ENCODE results near the gene QRFPR. TPM values are rescaled to one million over a fixed set of nuclear protein-coding genes. Genes with fewer than 3 reads are reported as not detected.
A peak's percentile ranks its signal among the peaks of the same experiment; 100 is the strongest.
"Not testable (repeated sequence)": the region's sequence is repeated elsewhere in the genome, so short reads cannot be mapped to it uniquely, and the experiment has no call there.

QRFPR gene
- total RNA-seq (not detected), polyA plus RNA-seq (not detected)

- Histone ChIP-seq H3K27ac (ENCODE audit: low read depth, low read length) (no peak within 1 kb of the TSS), H3K9me3 (ENCODE audit: low read length) (no peaks in the 10 kb centered on the region), H3K27me3 (ENCODE audit: insufficient read depth, low read length, poor library complexity, severe bottlenecking) (peaks cover 6% of the 10 kb centered on the region), H3K4me3 (ENCODE audit: low read length) (no peak within 1 kb of the TSS), H3K4me1 (ENCODE audit: insufficient read depth, low read length) (no peaks in the 10 kb centered on the region), H3K36me3 (ENCODE audit: insufficient read depth, low read length) (no peaks in the 10 kb centered on the region)
- Mint-ChIP-seq H3K27ac (no peak within 1 kb of the TSS), H3K4me3 (peak within 1 kb of the TSS in 6 of 7 donors; percentile 39 to 83 (median 67)), H3K4me1 (peaks cover 9 to 15% (median 11%) of the 10 kb centered on the region in 3 donors), H3K27me3 (peaks cover 33 to 83% of the 10 kb centered on the region in 2 donors), H3K36me3 (no peaks in the 10 kb centered on the region), H3K9me3 (peaks cover 0 to 2% (median 0%) of the 10 kb centered on the region in 5 donors)
- ChIA-PET POLR2A (no interaction called here), CTCF (interaction anchor here (1.4 kb wide), 1 partner anchor 10 kb away, joined by 3 read pairs; no protein-coding TSS in a partner anchor)
- no peak for DNase-seq
Measured at GRCh38 chr4:121380776-121381462, at the start of gene QRFPR. QRFPR (minus strand) TSS chr4:121381018; CDS start chr4:121380647, 371 bp downstream.

- DNase-seq: no peak
- Mint-ChIP-seq H3K4me1 (no peaks in the 10 kb centered on the region), H3K9me3 (peaks cover 0 to 9% (median 6%) of the 10 kb centered on the region in 5 donors), H3K36me3 (no peaks in the 10 kb centered on the region), H3K4me3 (no peak overlapping the region), H3K27ac (no peak overlapping the region), H3K27me3 (peaks cover 14 to 29% of the 10 kb centered on the region in 2 donors)
- Histone ChIP-seq H3K4me1 (ENCODE audit: insufficient read depth, low read length) (no peaks in the 10 kb centered on the region), H3K27ac (ENCODE audit: low read depth, low read length) (no peak overlapping the region), H3K9me3 (ENCODE audit: low read length) (no peaks in the 10 kb centered on the region), H3K36me3 (ENCODE audit: insufficient read depth, low read length) (no peaks in the 10 kb centered on the region), H3K4me3 (ENCODE audit: low read length) (no peak overlapping the region), H3K27me3 (ENCODE audit: insufficient read depth, low read length, poor library complexity, severe bottlenecking) (no peaks in the 10 kb centered on the region)
- ChIA-PET CTCF (no interaction called here), POLR2A (no interaction called here)
Measured at GRCh38 chr4:121428721-121429120, 47.9 kb upstream of the QRFPR start.

- no peak overlapping the region for H3K4me3 ChIP-seq (ENCODE audit: low read length)
- H3K36me3 Mint-ChIP-seq: no peaks in the 10 kb centered on the region
- no peaks in the 10 kb centered on the region for H3K36me3 ChIP-seq (ENCODE audit: insufficient read depth, low read length)
- CTCF ChIA-PET: no interaction called here
- peaks cover 6 to 46% of the 10 kb centered on the region in 2 donors for H3K27me3 Mint-ChIP-seq
- POLR2A ChIA-PET: no interaction called here
- no peak overlapping the region for H3K27ac ChIP-seq (ENCODE audit: low read depth, low read length)
- no peak for DNase-seq
- H3K4me1 ChIP-seq (ENCODE audit: insufficient read depth, low read length): no peaks in the 10 kb centered on the region
- no peaks in the 10 kb centered on the region for H3K9me3 ChIP-seq (ENCODE audit: low read length)
- H3K27me3 ChIP-seq (ENCODE audit: insufficient read depth, low read length, poor library complexity, severe bottlenecking): no peaks in the 10 kb centered on the region
- no peaks in the 10 kb centered on the region for H3K9me3 Mint-ChIP-seq
- no peak overlapping the region for H3K4me3 Mint-ChIP-seq
- no peaks in the 10 kb centered on the region for H3K4me1 Mint-ChIP-seq
- H3K27ac Mint-ChIP-seq: no peak overlapping the region
Measured at GRCh38 chr4:121421594-121421993, 40.8 kb upstream of the QRFPR start.

- Histone ChIP-seq H3K36me3 (ENCODE audit: insufficient read depth, low read length) (no peaks in the 10 kb centered on the region), H3K4me1 (ENCODE audit: insufficient read depth, low read length) (no peaks in the 10 kb centered on the region), H3K9me3 (ENCODE audit: low read length) (no peaks in the 10 kb centered on the region), H3K27me3 (ENCODE audit: insufficient read depth, low read length, poor library complexity, severe bottlenecking) (no peaks in the 10 kb centered on the region), H3K4me3 (ENCODE audit: low read length) (no peak overlapping the region), H3K27ac (ENCODE audit: low read depth, low read length) (no peak overlapping the region)
- Mint-ChIP-seq H3K4me1 (no peaks in the 10 kb centered on the region), H3K9me3 (peaks cover 0 to 4% (median 2%) of the 10 kb centered on the region in 5 donors), H3K27me3 (peaks cover 12 to 55% of the 10 kb centered on the region in 2 donors), H3K36me3 (no peaks in the 10 kb centered on the region), H3K27ac (no peak overlapping the region), H3K4me3 (no peak overlapping the region)
- POLR2A ChIA-PET: no interaction called here
- CTCF ChIA-PET: no interaction called here
- no peak for DNase-seq
Measured at GRCh38 chr4:121411151-121411744, 30.4 kb upstream of the QRFPR start.

GRCh38 chr4:121408567-121408966 lies 27.7 kb upstream of the QRFPR start:
- H3K27me3 ChIP-seq (ENCODE audit: insufficient read depth, low read length, poor library complexity, severe bottlenecking); CTCF ChIA-PET; H3K36me3 ChIP-seq (ENCODE audit: insufficient read depth, low read length); H3K9me3 ChIP-seq (ENCODE audit: low read length); H3K4me1 Mint-ChIP-seq; H3K27ac Mint-ChIP-seq; H3K27ac ChIP-seq (ENCODE audit: low read depth, low read length); DNase-seq; H3K9me3 Mint-ChIP-seq; H3K4me3 Mint-ChIP-seq; H3K4me1 ChIP-seq (ENCODE audit: insufficient read depth, low read length); POLR2A ChIA-PET; H3K4me3 ChIP-seq (ENCODE audit: low read length); H3K36me3 Mint-ChIP-seq: not testable (repeated sequence)
- peaks cover 14 to 30% of the 10 kb centered on the region in 2 donors for H3K27me3 Mint-ChIP-seq

- ChIA-PET CTCF (no interaction called here), POLR2A (no interaction called here)
- no peaks in the 10 kb centered on the region for H3K27me3 ChIP-seq (ENCODE audit: insufficient read depth, low read length, poor library complexity, severe bottlenecking)
- H3K4me3 ChIP-seq (ENCODE audit: low read length): no peak overlapping the region
- Mint-ChIP-seq H3K4me3 (no peak overlapping the region), H3K9me3 (no peaks in the 10 kb centered on the region), H3K27ac (no peak overlapping the region), H3K4me1 (no peaks in the 10 kb centered on the region), H3K27me3 (peaks cover 0 to 2% of the 10 kb centered on the region in 2 donors), H3K36me3 (no peaks in the 10 kb centered on the region)
- H3K9me3 ChIP-seq (ENCODE audit: low read length): no peaks in the 10 kb centered on the region
- no peaks in the 10 kb centered on the region for H3K4me1 ChIP-seq (ENCODE audit: insufficient read depth, low read length)
- DNase-seq: no peak
- H3K36me3 ChIP-seq (ENCODE audit: insufficient read depth, low read length): no peaks in the 10 kb centered on the region
- H3K27ac ChIP-seq (ENCODE audit: low read depth, low read length): no peak overlapping the region
Measured at GRCh38 chr4:121400632-121401031, 19.8 kb upstream of the QRFPR start.

GRCh38 chr4:121397941-121398601 lies 17.3 kb upstream of the QRFPR start:
- no peaks in the 10 kb centered on the region for H3K4me1 Mint-ChIP-seq
- CTCF ChIA-PET: interaction anchor here (1.2 kb wide), 1 partner anchor 12 kb away, joined by 3 read pairs; no protein-coding TSS in a partner anchor
- Histone ChIP-seq H3K4me1 (ENCODE audit: insufficient read depth, low read length) (no peaks in the 10 kb centered on the region), H3K4me3 (ENCODE audit: low read length) (no peak overlapping the region), H3K36me3 (ENCODE audit: insufficient read depth, low read length) (no peaks in the 10 kb centered on the region), H3K9me3 (ENCODE audit: low read length) (no peaks in the 10 kb centered on the region), H3K27me3 (ENCODE audit: insufficient read depth, low read length, poor library complexity, severe bottlenecking) (no peaks in the 10 kb centered on the region), H3K27ac (ENCODE audit: low read depth, low read length) (no peak overlapping the region)
- DNase-seq: no peak
- H3K4me3 Mint-ChIP-seq: no peak overlapping the region
- H3K36me3 Mint-ChIP-seq: no peaks in the 10 kb centered on the region
- POLR2A ChIA-PET: no interaction called here
- no peaks in the 10 kb centered on the region for H3K27me3 Mint-ChIP-seq
- H3K9me3 Mint-ChIP-seq: no peaks in the 10 kb centered on the region
- no peak overlapping the region for H3K27ac Mint-ChIP-seq

- H3K4me3 Mint-ChIP-seq: no peak overlapping the region
- peaks cover 0 to under 1% of the 10 kb centered on the region in 2 donors for H3K27me3 Mint-ChIP-seq
- no peaks in the 10 kb centered on the region for H3K36me3 Mint-ChIP-seq
- no peaks in the 10 kb centered on the region for H3K27me3 ChIP-seq (ENCODE audit: insufficient read depth, low read length, poor library complexity, severe bottlenecking)
- H3K4me1 ChIP-seq (ENCODE audit: insufficient read depth, low read length): no peaks in the 10 kb centered on the region
- H3K4me1 Mint-ChIP-seq: no peaks in the 10 kb centered on the region
- no peaks in the 10 kb centered on the region for H3K9me3 ChIP-seq (ENCODE audit: low read length)
- POLR2A ChIA-PET: no interaction called here
- H3K27ac Mint-ChIP-seq: no peak overlapping the region
- no peaks in the 10 kb centered on the region for H3K36me3 ChIP-seq (ENCODE audit: insufficient read depth, low read length)
- H3K4me3 ChIP-seq (ENCODE audit: low read length): no peak overlapping the region
- H3K9me3 Mint-ChIP-seq: no peaks in the 10 kb centered on the region
- CTCF ChIA-PET: interaction anchor here (1.2 kb wide), 1 partner anchor 12 kb away, joined by 3 read pairs; no protein-coding TSS in a partner anchor
- H3K27ac ChIP-seq (ENCODE audit: low read depth, low read length): no peak overlapping the region
- no peak for DNase-seq
Measured at GRCh38 chr4:121397434-121397833, 16.6 kb upstream of the QRFPR start.
